Body of pancreas (tissue), 4 donors: ENCODE results near the gene RIPOR2.

ENCODE experiments used
- CTCF ChIP-seq, 7 experiments: fragments of 450-650 bp in 4 of 7; fragments of 200-600 bp in 3 of 7; sonication (generic) in 3 of 7; IDR thresholded peaks; one replicate each; pipeline ENCODE4 v1.5.1; 2016 to 2019; ENCODE audit warnings: antibody characterized with exemption in 7 of 7
- POLR2A ChIP-seq, 3 donors: fragments of 450-650 bp; IDR thresholded peaks; one replicate each; pipeline ENCODE4 v1.6.1; 2016; ENCODE audit warnings: antibody characterized with exemption in 3 of 3, mild to moderate bottlenecking in 2 of 3

- TF ChIP-seq CTCF (IDR thresholded peaks at IDR 0.05) (no peak), POLR2A (IDR thresholded peaks at IDR 0.05) (no peak)
Observed at GRCh38 chr6:24927985-24928745, 7.6 kb downstream of the RIPOR2 start.
